Osteoblast (primary cell): ENCODE data around the gene INCA1. TPM values are rescaled to one million over a fixed set of nuclear protein-coding genes. Genes with fewer than 3 reads are reported as not detected.
A peak's percentile ranks its signal among the peaks of the same experiment; 100 is the strongest.

Source experiments
- DNase-seq: peaks from one replicate; pipeline ENCODE4 v3.0.0; 2011; ENCODE audit warnings: low spot score, mixed read lengths; ENCODE audit not compliant: insufficient read length; ENCODE audit errors: missing footprints
- H2AFZ ChIP-seq: 2 replicates; pipeline ENCODE4 v1.6.0; 2011; ENCODE audit warnings: mild to moderate bottlenecking, low read length
- H3K27ac ChIP-seq: 2 replicates; pipeline ENCODE4 v1.5.1; 2011; ENCODE audit warnings: mild to moderate bottlenecking, low read depth, low read length, moderate library complexity
- H3K27me3 ChIP-seq: 2 replicates; pipeline ENCODE4 v1.6.0; 2012; ENCODE audit warnings: mild to moderate bottlenecking, control low read depth, inconsistent platforms, low read length, moderate library complexity; ENCODE audit not compliant: insufficient read depth
- H3K36me3 ChIP-seq: 2 replicates; pipeline ENCODE4 v1.5.1; 2011; ENCODE audit warnings: mild to moderate bottlenecking, low read length, control low read depth, moderate library complexity; ENCODE audit not compliant: insufficient read depth
- H3K4me1 ChIP-seq: 2 replicates; pipeline ENCODE4 v1.5.1; 2011; ENCODE audit warnings: mild to moderate bottlenecking, low read length, control low read depth, moderate library complexity; ENCODE audit not compliant: insufficient read depth
- H3K4me2 ChIP-seq: 2 replicates; pipeline ENCODE4 v1.6.0; 2011; ENCODE audit warnings: mild to moderate bottlenecking, low read length; ENCODE audit not compliant: insufficient read depth
- H3K4me3 ChIP-seq: fragments of 200-600 bp; sonication (generic); 3 replicates; pipeline ENCODE4 v1.5.1; 2012; ENCODE audit warnings: mild to moderate bottlenecking, low read length, inconsistent platforms; ENCODE audit not compliant: insufficient read depth
- H3K79me2 ChIP-seq: 2 replicates; pipeline ENCODE4 v1.6.0; 2012; ENCODE audit warnings: mild to moderate bottlenecking, low read length, control low read depth, inconsistent platforms; ENCODE audit not compliant: insufficient read depth
- H3K9me3 ChIP-seq: 2 replicates; pipeline ENCODE4 v1.5.1; 2011; ENCODE audit warnings: low read depth, low read length, control low read depth
- H4K20me1 ChIP-seq: 2 replicates; pipeline ENCODE4 v1.6.0; 2012; ENCODE audit warnings: mild to moderate bottlenecking, low read length, control low read depth; ENCODE audit not compliant: insufficient read depth
- total RNA-seq: library from RNA; depleted of rRNA; stranded (reverse); fragments of >200 nt; gene quantifications from 2 replicates; pipeline ENCODE4 v1.2.3, GENCODE V29; 2012
- TF ChIP-seq, protein P1 (sequence below): IDR thresholded peaks from 2 replicates; pipeline ENCODE4 v1.5.1; 2011; ENCODE audit warnings: mild to moderate bottlenecking, low read depth, low read length, moderate library complexity; ENCODE audit errors: extremely low read depth

INCA1 gene
- total RNA-seq, 1 donor: 0.36 TPM

DNA sequence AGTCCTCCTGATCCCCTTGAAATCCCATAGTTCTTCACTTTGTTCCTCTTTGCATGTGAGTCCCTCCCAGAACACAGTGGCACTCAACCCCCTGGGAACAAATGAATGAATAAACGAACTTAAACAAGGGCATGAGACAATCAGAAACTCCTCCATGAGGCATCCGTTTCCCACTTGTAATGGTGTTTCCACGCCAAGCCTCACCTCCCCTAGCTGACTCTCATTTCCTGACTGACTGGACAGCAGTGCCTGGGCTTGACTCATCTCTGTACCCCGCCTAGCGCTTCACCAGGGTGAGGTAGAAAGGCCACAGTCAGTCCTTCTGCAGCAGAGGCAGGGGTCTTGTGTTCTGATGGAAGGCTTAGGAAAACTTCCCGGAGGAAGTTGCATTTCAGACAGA lies 14.6 kb upstream of the INCA1 start:
- no peak overlapping the region for H3K4me3 ChIP-seq
- H4K20me1 ChIP-seq: no peaks in the 10 kb centered on the region
- peak; percentile 97 for DNase-seq
- no peaks in the 10 kb centered on the region for H3K9me3 ChIP-seq
- no peaks in the 10 kb centered on the region for H3K27me3 ChIP-seq
- TF ChIP-seq, protein P1, sequence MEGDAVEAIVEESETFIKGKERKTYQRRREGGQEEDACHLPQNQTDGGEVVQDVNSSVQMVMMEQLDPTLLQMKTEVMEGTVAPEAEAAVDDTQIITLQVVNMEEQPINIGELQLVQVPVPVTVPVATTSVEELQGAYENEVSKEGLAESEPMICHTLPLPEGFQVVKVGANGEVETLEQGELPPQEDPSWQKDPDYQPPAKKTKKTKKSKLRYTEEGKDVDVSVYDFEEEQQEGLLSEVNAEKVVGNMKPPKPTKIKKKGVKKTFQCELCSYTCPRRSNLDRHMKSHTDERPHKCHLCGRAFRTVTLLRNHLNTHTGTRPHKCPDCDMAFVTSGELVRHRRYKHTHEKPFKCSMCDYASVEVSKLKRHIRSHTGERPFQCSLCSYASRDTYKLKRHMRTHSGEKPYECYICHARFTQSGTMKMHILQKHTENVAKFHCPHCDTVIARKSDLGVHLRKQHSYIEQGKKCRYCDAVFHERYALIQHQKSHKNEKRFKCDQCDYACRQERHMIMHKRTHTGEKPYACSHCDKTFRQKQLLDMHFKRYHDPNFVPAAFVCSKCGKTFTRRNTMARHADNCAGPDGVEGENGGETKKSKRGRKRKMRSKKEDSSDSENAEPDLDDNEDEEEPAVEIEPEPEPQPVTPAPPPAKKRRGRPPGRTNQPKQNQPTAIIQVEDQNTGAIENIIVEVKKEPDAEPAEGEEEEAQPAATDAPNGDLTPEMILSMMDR: no peak
- H2AFZ ChIP-seq: no peak overlapping the region
- peaks cover 9% of the 10 kb centered on the region for H3K4me1 ChIP-seq
- H3K27ac ChIP-seq: peak overlapping the region; percentile 44
- H3K36me3 ChIP-seq: peaks cover 67% of the 10 kb centered on the region
- no peak overlapping the region for H3K4me2 ChIP-seq
- no peaks in the 10 kb centered on the region for H3K79me2 ChIP-seq

DNA sequence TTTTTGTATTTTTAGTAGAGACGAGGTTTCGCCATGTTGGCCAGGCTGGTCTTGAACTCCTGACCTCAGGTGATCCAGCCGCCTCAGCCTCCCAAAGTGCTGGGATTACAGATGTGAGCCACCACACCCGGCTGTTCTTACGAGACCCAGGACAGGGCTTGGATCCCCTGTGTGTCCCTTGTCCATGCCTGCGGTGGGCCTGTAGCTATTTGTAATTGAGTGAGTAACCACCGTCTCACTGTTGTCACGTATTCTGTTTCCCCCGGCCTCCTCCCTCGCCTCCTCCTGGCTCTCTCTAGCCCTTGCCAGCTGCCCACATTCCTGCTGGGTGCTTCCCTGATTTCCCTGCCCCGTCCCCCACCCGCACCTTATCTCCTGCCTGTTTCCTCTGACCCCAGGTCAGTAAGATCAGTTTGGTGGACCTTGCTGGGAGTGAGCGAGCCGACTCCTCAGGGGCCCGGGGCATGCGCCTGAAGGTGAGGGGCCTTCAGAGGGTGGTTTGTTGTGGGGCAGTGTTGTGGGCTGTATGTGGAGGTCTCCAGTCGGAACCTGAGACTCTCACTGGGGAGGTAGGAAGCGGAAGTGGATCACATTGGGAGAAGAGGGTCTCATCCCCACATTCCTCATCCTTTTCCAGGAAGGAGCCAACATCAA lies 6.0 kb upstream of the INCA1 start:
- Histone ChIP-seq H3K36me3 (peaks cover 63% of the 10 kb centered on the region), H3K4me1 (peaks cover 17% of the 10 kb centered on the region), H3K79me2 (peaks cover 26% of the 10 kb centered on the region)

DNA sequence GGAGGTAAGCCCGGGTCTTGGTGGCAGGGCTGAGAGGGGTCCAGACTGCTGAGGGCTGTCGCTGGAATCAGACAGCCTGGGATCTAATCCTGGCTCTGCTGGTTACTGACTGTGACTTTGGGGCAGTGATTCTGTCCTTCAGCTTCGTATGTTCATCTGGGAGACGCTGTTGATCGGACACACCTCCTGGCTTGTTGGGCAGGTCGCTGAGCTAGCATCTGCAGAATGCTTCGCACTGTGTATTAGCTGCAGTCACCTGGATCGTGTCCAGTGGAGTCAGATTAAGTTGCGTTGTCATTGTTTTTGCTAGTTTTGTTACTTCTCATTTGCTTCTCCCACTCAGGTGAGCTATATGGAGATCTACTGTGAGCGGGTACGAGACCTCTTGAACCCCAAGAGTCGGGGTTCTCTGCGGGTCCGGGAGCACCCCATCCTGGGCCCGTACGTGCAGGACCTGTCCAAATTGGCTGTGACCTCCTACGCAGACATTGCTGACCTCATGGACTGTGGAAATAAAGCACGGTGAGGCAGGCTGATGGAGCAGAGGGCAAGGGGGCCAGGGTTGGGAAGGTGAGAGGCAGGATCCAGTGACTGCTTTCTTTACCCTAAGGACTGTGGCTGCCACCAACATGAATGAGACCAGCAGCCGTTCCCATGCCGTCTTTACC lies 4.9 kb upstream of the INCA1 start:
- TF ChIP-seq, protein P1: no peak
- Histone ChIP-seq H3K4me2 (no peak overlapping the region), H3K4me3 (no peak overlapping the region), H3K27me3 (no peaks in the 10 kb centered on the region), H3K4me1 (peaks cover 17% of the 10 kb centered on the region), H4K20me1 (peaks cover 24% of the 10 kb centered on the region), H3K9me3 (no peaks in the 10 kb centered on the region), H3K36me3 (peaks cover 53% of the 10 kb centered on the region), H3K79me2 (peaks cover 31% of the 10 kb centered on the region), H2AFZ (no peak overlapping the region), H3K27ac (no peak overlapping the region)
- peak; percentile 56 for DNase-seq

More for the DNA sequence above, 6.0 kb upstream of the INCA1 start:
- TF ChIP-seq, protein P1: no peak
- H3K4me3 ChIP-seq: no peak overlapping the region
- peak; percentile 53 for DNase-seq
- no peak overlapping the region for H2AFZ ChIP-seq
- H3K9me3 ChIP-seq: no peaks in the 10 kb centered on the region
- no peak overlapping the region for H3K27ac ChIP-seq
- H3K4me2 ChIP-seq: no peak overlapping the region
- peaks cover 24% of the 10 kb centered on the region for H4K20me1 ChIP-seq
- H3K27me3 ChIP-seq: no peaks in the 10 kb centered on the region

DNA sequence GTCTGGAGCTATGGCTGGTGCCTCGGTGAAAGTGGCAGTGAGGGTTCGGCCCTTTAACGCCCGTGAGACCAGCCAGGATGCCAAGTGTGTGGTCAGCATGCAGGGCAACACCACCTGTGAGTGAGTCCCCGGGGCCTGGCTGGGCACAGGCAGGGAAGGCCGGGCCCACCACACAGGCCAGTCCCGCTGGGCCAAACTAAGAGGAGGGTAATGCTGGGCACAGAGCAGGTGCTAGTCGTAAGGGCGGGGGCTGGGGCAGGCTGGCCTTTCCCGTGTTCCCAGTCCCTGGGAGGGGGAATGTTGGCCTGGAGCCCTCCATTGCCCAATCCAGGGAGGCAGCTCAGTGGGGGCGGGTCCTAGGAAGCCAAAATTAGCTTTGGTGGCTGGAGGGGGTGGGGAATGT lies 2.9 kb upstream of the INCA1 start:
- peak; percentile 85 for DNase-seq
- H3K4me1 ChIP-seq: peaks cover 24% of the 10 kb centered on the region
- H3K4me2 ChIP-seq: peak overlapping the region; percentile 94
- H3K36me3 ChIP-seq: peaks cover 39% of the 10 kb centered on the region
- H3K9me3 ChIP-seq: no peaks in the 10 kb centered on the region
- peak overlapping the region; percentile 16 for H3K4me3 ChIP-seq
- TF ChIP-seq, protein P1: no peak
- no peak overlapping the region for H2AFZ ChIP-seq
- peaks cover 24% of the 10 kb centered on the region for H4K20me1 ChIP-seq
- H3K27ac ChIP-seq: no peak overlapping the region
- H3K27me3 ChIP-seq: no peaks in the 10 kb centered on the region
- H3K79me2 ChIP-seq: peaks cover 31% of the 10 kb centered on the region
